NCI-H2227 (cell line): ENCODE measurements around the gene FGGY.

Experiments
- DNase-seq: peaks from one replicate; lab custom pipeline; 2025; ENCODE audit not compliant: unreplicated experiment; lab: John Stamatoyannopoulos, UW

Gene FGGY

GRCh38 chr1:59788825-59789224, 491.9 kb downstream of the FGGY start:
- no peak for DNase-seq

GRCh38 chr1:59798600-59798999, 501.7 kb downstream of the FGGY start:
- DNase-seq, result no peak

- DNase-seq, result no peak
These were observed 506.7 kb downstream of the FGGY start for GRCh38 chr1:59803458-59804038.

DNA sequence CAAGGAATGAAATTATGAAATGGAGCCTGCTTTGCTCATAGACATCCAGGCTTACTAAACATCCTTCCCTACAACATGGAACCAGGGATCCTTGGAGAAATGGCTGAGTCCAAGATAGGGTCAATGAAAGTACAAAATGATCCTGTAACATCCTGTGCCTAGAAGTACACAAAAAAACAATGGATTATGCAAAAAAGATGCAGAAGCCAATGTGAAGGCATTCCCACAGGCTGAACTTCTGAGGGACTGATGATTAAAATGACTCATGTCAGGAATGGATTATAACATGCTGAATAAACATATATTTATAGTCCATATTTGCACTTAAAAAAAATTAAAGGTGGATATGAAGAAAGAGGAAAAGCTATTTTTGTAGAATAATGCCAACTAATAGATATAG, 507.4 kb downstream of the FGGY start:
- DNase-seq, result no peak

GRCh38 chr1:59805554-59805953, 508.7 kb downstream of the FGGY start:
- no peak for DNase-seq
